Nephron (organoid): ENCODE results near the gene BAX.
"Not testable (repeated sequence)": the region's sequence is repeated elsewhere in the genome, so short reads cannot be mapped to it uniquely, and the experiment has no call there.

Source experiments
- H3K27ac Mint-ChIP-seq, 3 experiments: 2 replicates each; pipeline ENCODE4 v1.8.0; 2020; ENCODE audit warnings: mixed read lengths in 3 of 3, mild to moderate bottlenecking in 2 of 3, moderate library complexity in 1 of 3
- H3K27me3 Mint-ChIP-seq: 2 replicates; pipeline ENCODE4 v1.8.0; 2021; ENCODE audit warnings: low read depth, mild to moderate bottlenecking, moderate library complexity, mixed read lengths
- H3K36me3 Mint-ChIP-seq: 2 replicates; pipeline ENCODE4 v1.8.0; 2020; ENCODE audit warnings: low read depth, mixed read lengths
- H3K4me1 Mint-ChIP-seq: 2 replicates; pipeline ENCODE4 v1.8.0; 2020; ENCODE audit warnings: mixed read lengths
- H3K4me3 Mint-ChIP-seq, 3 experiments: 2 replicates each; pipeline ENCODE4 v1.8.0; 2020; ENCODE audit warnings: mild to moderate bottlenecking in 3 of 3, mixed read lengths in 3 of 3, moderate library complexity in 2 of 3
- H3K9me3 Mint-ChIP-seq: 2 replicates; pipeline ENCODE4 v1.8.0; 2020; ENCODE audit warnings: mixed read lengths
- TF ChIP-seq, protein P1 (sequence below), 3 experiments: fragments of 200-600 bp; sonication (generic); IDR thresholded peaks; one replicate each; pipeline ENCODE4 v1.5.0; 2021; ENCODE audit warnings: antibody characterized with exemption in 3 of 3; ENCODE audit not compliant: unreplicated experiment in 3 of 3

BAX gene

DNA sequence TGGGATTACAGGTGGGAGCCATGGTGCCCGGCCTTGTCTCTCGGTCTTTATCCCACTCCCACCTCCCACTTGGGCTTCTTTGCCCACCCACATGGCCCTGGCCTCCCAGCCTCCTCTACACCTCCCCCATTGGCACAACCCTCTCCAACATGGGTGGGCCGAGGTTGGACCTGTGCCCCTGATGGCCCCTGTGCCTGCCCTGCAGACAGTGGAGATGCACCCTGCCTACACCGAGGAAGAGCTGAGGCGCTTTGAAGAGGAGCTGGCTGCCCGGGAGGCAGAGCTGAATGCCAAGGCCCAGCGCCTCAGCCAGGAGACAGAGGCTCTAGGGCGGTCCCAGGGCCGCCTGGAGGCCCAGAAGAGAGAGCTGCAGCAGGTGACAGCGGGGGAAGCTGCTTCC lies 33.7 kb upstream of the BAX start:
- Mint-ChIP-seq H3K27me3 (no peaks in the 10 kb centered on the region), H3K4me3 (no peak overlapping the region), H3K36me3 (peaks cover 28% of the 10 kb centered on the region), H3K9me3 (no peaks in the 10 kb centered on the region), H3K27ac (no peak overlapping the region), H3K4me1 (no peaks in the 10 kb centered on the region)
- TF ChIP-seq, protein P1, sequence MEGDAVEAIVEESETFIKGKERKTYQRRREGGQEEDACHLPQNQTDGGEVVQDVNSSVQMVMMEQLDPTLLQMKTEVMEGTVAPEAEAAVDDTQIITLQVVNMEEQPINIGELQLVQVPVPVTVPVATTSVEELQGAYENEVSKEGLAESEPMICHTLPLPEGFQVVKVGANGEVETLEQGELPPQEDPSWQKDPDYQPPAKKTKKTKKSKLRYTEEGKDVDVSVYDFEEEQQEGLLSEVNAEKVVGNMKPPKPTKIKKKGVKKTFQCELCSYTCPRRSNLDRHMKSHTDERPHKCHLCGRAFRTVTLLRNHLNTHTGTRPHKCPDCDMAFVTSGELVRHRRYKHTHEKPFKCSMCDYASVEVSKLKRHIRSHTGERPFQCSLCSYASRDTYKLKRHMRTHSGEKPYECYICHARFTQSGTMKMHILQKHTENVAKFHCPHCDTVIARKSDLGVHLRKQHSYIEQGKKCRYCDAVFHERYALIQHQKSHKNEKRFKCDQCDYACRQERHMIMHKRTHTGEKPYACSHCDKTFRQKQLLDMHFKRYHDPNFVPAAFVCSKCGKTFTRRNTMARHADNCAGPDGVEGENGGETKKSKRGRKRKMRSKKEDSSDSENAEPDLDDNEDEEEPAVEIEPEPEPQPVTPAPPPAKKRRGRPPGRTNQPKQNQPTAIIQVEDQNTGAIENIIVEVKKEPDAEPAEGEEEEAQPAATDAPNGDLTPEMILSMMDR (IDR thresholded peaks at IDR 0.05; ENCODE audit: unreplicated experiment in 3 of 3), result no peak

DNA sequence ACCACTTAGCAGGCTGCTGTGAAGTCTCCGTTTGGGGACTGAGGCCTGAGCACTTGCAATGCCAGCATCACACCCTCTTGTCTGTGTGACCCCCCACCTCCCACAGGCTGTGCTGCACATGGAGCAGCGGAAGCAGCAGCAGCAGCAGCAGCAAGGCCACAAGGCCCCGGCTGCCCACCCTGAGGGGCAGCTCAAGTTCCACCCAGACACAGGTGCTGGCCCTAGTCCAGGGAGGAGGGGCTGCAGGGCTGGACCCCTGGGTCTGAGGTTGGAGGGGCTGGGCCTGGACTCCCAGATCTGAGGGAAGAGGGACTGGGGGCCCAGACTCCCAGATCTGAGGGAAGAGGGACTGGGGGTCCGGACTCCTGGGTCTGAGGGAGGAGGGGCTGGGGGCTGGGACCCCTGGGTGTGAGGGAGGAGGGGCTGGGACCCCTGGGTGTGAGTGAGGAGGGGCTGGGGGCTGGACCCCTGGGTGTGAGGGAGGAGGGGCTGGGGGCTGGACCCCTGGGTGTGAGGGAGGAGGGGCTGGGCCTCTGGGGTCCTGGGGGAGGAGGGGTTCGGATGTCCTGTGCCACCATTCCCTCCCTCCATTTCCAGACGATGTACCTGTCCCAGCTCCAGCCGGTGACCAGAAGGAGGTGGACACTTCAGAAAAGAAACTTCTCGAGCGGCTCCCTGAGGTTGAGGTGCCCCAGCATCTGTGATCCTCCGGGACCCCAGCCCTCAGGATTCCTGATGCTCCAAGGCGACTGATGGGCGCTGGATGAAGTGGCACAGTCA lies 32.8 kb upstream of the BAX start:
- Mint-ChIP-seq H3K9me3 (no peaks in the 10 kb centered on the region), H3K36me3 (peaks cover 26% of the 10 kb centered on the region), H3K27me3 (peaks cover 2% of the 10 kb centered on the region), H3K4me3 (no peak overlapping the region), H3K27ac (no peak overlapping the region), H3K4me1 (no peaks in the 10 kb centered on the region)
- TF ChIP-seq, protein P1 (IDR thresholded peaks at IDR 0.05; ENCODE audit: unreplicated experiment in 3 of 3), result no peak

DNA sequence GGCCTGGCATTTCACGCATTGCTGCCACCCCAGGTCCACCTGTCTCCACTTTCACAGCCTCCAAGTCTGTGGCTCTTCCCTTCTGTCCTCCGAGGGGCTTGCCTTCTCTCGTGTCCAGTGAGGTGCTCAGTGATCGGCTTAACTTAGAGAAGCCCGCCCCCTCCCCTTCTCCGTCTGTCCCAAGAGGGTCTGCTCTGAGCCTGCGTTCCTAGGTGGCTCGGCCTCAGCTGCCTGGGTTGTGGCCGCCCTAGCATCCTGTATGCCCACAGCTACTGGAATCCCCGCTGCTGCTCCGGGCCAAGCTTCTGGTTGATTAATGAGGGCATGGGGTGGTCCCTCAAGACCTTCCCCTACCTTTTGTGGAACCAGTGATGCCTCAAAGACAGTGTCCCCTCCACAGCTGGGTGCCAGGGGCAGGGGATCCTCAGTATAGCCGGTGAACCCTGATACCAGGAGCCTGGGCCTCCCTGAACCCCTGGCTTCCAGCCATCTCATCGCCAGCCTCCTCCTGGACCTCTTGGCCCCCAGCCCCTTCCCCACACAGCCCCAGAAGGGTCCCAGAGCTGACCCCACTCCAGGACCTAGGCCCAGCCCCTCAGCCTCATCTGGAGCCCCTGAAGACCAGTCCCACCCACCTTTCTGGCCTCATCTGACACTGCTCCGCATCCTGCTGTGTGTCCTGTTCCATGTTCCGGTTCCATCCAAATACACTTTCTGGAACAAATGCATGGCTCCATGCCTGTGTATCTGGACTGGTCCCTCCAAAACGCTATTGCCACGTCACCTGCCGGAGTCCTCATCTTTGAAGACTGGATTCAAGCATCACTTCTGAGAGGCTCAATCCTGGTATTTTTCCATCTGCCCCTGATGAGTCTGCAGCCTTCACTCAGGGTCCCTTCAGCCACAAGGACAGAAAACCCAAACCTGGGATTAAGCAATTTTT lies 31.9 kb upstream of the BAX start:
- Mint-ChIP-seq H3K9me3 (no peaks in the 10 kb centered on the region), H3K27ac (no peak overlapping the region), H3K4me1 (no peaks in the 10 kb centered on the region), H3K36me3 (peaks cover 22% of the 10 kb centered on the region), H3K4me3 (no peak overlapping the region), H3K27me3 (peaks cover 4% of the 10 kb centered on the region)
- TF ChIP-seq, protein P1 (IDR thresholded peaks at IDR 0.05; ENCODE audit: unreplicated experiment in 3 of 3), result no peak

DNA sequence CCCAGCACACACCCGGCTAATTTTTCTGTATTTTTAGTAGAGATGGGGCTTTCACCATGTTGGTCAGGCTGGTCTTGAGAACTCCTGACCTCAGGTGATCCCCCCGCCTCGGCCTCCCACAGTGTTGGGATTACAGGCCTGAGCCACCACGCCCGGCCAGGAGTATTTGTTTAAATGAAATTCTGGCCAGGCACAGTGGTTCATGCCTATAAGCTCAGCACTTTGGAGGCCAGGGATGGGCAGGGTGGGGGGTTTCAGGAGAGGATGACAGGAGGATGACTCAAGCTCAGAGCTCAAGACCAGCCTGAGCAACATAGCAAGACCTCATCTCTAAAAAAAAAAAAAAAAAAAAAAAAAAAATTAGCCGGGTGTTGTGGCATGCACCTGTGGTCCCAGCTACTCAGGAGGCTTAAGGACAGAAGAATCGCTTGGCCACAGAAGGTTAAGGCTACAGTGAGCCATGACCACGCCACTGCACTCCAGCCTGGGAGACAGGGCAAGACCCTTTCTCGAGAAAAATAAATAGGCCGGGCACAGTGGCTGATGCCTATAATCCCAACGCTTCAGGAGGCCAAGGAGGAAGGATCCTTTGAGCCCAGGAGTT lies 29.3 kb upstream of the BAX start:
- no peak overlapping the region for H3K4me3 Mint-ChIP-seq
- TF ChIP-seq, protein P1 (IDR thresholded peaks at IDR 0.05; ENCODE audit: unreplicated experiment in 3 of 3), result no peak
- no peaks in the 10 kb centered on the region for H3K4me1 Mint-ChIP-seq
- H3K27me3 Mint-ChIP-seq, result peaks cover 4% of the 10 kb centered on the region
- H3K27ac Mint-ChIP-seq, result no peak overlapping the region
- no peaks in the 10 kb centered on the region for H3K9me3 Mint-ChIP-seq
- peaks cover 11% of the 10 kb centered on the region for H3K36me3 Mint-ChIP-seq

- H3K4me1 Mint-ChIP-seq, H3K9me3 Mint-ChIP-seq, H3K27me3 Mint-ChIP-seq, H3K27ac Mint-ChIP-seq, H3K4me3 Mint-ChIP-seq: not testable (repeated sequence)
- H3K36me3 Mint-ChIP-seq, result peaks cover 11% of the 10 kb centered on the region
Measured at GRCh38 chr19:48925890-48926289, 28.8 kb upstream of the BAX start.

DNA sequence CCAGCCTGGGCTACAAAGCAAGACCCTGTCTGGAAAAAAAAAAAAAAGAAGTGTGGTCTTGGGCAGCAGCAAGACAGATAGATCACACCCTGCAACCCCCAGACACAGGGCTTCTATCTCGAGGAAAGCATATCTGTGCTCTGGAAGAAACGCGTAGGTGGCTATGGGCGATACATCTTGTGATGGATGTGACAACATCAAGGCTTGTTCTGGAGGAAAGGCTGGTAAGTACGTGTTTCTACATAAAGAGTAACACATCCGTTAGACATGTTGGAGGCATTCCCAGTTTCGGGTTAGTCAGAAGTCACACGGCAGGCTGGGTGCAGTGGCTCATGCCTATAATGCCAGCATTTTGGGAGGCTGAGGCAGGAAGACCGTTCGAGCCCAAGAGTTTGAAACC lies 27.8 kb upstream of the BAX start:
- Mint-ChIP-seq H3K36me3 (peaks cover 7% of the 10 kb centered on the region), H3K27me3 (peaks cover 10% of the 10 kb centered on the region), H3K27ac (no peak overlapping the region), H3K9me3 (no peaks in the 10 kb centered on the region), H3K4me1 (no peaks in the 10 kb centered on the region), H3K4me3 (no peak overlapping the region)
- TF ChIP-seq, protein P1 (IDR thresholded peaks at IDR 0.05; ENCODE audit: unreplicated experiment in 3 of 3), result no peak

GRCh38 chr19:48927692-48928091 lies 27.0 kb upstream of the BAX start:
- not testable (repeated sequence) for H3K4me1 Mint-ChIP-seq, H3K36me3 Mint-ChIP-seq

More at GRCh38 chr19:48927692-48928091, 27.0 kb upstream of the BAX start:
- H3K4me3 Mint-ChIP-seq, H3K27ac Mint-ChIP-seq, H3K9me3 Mint-ChIP-seq: not testable (repeated sequence)
- peaks cover 13% of the 10 kb centered on the region for H3K27me3 Mint-ChIP-seq
